HepG2 (cell line): Measurements from ENCODE around the gene NAA16. TPM values are rescaled to one million over a fixed set of nuclear protein-coding genes. Genes with fewer than 3 reads are reported as not detected.
A peak's percentile ranks its signal among the peaks of the same experiment; 100 is the strongest.

Experiments
- AFF4 ChIP-seq: sonication (generic); formaldehyde crosslinking; IDR thresholded peaks from 2 replicates; pipeline ENCODE4 v1.4.0; 2020; ENCODE audit warnings: missing genetic modification reagents
- BCL6 ChIP-seq: IDR thresholded peaks from 2 replicates; pipeline ENCODE4 v1.6.1; 2016; ENCODE audit warnings: missing genetic modification reagents, missing compliant biosample characterization
- FOXA3 ChIP-seq: IDR thresholded peaks from 2 replicates; pipeline ENCODE4 v1.6.1; 2016; ENCODE audit warnings: missing genetic modification reagents, missing compliant biosample characterization
- HDAC2 ChIP-seq: sonication (generic); formaldehyde crosslinking; IDR thresholded peaks from 2 replicates; pipeline ENCODE4 v1.4.0; 2020; ENCODE audit warnings: missing genetic modification reagents
- ISL2 ChIP-seq: sonication (generic); formaldehyde crosslinking; IDR thresholded peaks from 2 replicates; pipeline ENCODE4 v1.5.0; 2020; ENCODE audit warnings: missing genetic modification reagents
- NONO ChIP-seq, 2 experiments: fragments of 450-650 bp in 1 of 2; sonication (generic) in 1 of 2; formaldehyde crosslinking in 1 of 2; IDR thresholded peaks in 1 of 2; conservative IDR thresholded peaks in 1 of 2; 2 replicates each; pipeline versions ENCODE4 v1.6.1 to v1.8.0; 2017 to 2022; ENCODE audit warnings: mild to moderate bottlenecking in 1 of 2, missing genetic modification reagents in 1 of 2, moderate library complexity in 1 of 2
- REPIN1 ChIP-seq: sonication (generic); formaldehyde crosslinking; IDR thresholded peaks from 2 replicates; pipeline ENCODE4 v1.8.0; 2022; ENCODE audit warnings: missing genetic modification reagents, low read depth, mild to moderate bottlenecking, borderline replicate concordance
- SMAD1 ChIP-seq: sonication (generic); formaldehyde crosslinking; IDR thresholded peaks from 2 replicates; pipeline ENCODE4 v1.4.0; 2020; ENCODE audit warnings: missing genetic modification reagents, low read depth, mild to moderate bottlenecking, borderline replicate concordance
- SNAI1 ChIP-seq: sonication (generic); formaldehyde crosslinking; IDR thresholded peaks from 2 replicates; pipeline ENCODE4 v1.5.0; 2020; ENCODE audit warnings: mild to moderate bottlenecking, missing genetic modification reagents, borderline replicate concordance
- SOX6 ChIP-seq, 2 experiments: fragments of 450-650 bp in 1 of 2; sonication (generic) in 1 of 2; formaldehyde crosslinking in 1 of 2; IDR thresholded peaks; 2 replicates each; pipeline versions ENCODE4 v1.4.0 to v1.6.1; 2017 to 2020; ENCODE audit warnings: antibody characterized with exemption in 1 of 2, mild to moderate bottlenecking in 1 of 2, missing genetic modification reagents in 1 of 2
- THAP7 ChIP-seq: sonication (generic); formaldehyde crosslinking; IDR thresholded peaks from 2 replicates; pipeline ENCODE4 v1.8.1; 2023; ENCODE audit warnings: mild to moderate bottlenecking, missing genetic modification reagents
- ZBTB39 ChIP-seq: sonication (generic); formaldehyde crosslinking; IDR thresholded peaks from 2 replicates; pipeline ENCODE4 v1.5.0; 2020; ENCODE audit warnings: missing genetic modification reagents
- ZNF281 ChIP-seq: sonication (generic); formaldehyde crosslinking; IDR thresholded peaks from 2 replicates; pipeline ENCODE4 v1.4.0; 2020; ENCODE audit warnings: missing genetic modification reagents, borderline replicate concordance
- ZNF3 ChIP-seq: IDR thresholded peaks from 2 replicates; pipeline ENCODE4 v1.7.0; 2017; ENCODE audit warnings: inconsistent platforms
- ZNF33B ChIP-seq: sonication (generic); formaldehyde crosslinking; IDR thresholded peaks from 2 replicates; pipeline ENCODE4 v1.5.1; 2020; ENCODE audit warnings: mild to moderate bottlenecking, missing genetic modification reagents
- ZNF432 ChIP-seq: sonication (generic); formaldehyde crosslinking; IDR thresholded peaks from 2 replicates; pipeline ENCODE4 v1.5.0; 2020; ENCODE audit warnings: missing genetic modification reagents, mild to moderate bottlenecking, borderline replicate concordance
- ZNF564 ChIP-seq: sonication (generic); formaldehyde crosslinking; IDR thresholded peaks from 2 replicates; pipeline ENCODE4 v1.8.1; 2023; ENCODE audit warnings: mild to moderate bottlenecking, missing genetic modification reagents
- polyA plus RNA-seq, 8 experiments: library from polyadenylated mRNA; depleted of rRNA in 3 of 8; stranded (reverse) in 7 of 8; unstranded in 1 of 8; fragments of >200 nt; fragmentation: Illumina TruSeq in 4 of 8; extraction: Trizol in 4 of 8; gene quantifications; 2 replicates each; pipeline versions ENCODE4 v1.2.1 to v1.2.3, GENCODE V29; 2011 to 2016; ENCODE audit warnings: low read depth in 4 of 8, missing spikeins in 1 of 8, mixed read lengths in 1 of 8; ENCODE audit not compliant: insufficient read depth in 1 of 8
- total RNA-seq, 5 experiments: library from RNA; depleted of rRNA; stranded (reverse); fragments of >200 nt; fragmentation: Illumina TruSeq; extraction: Trizol; gene quantifications; 2 replicates each; pipeline ENCODE4 v1.2.3, GENCODE V29; 2016; ENCODE audit warnings: low read depth in 1 of 5
- TF ChIP-seq, protein P1 (sequence below): sonication (generic); formaldehyde crosslinking; IDR thresholded peaks from 2 replicates; pipeline ENCODE4 v1.4.0; 2020; ENCODE audit warnings: missing genetic modification reagents, mild to moderate bottlenecking, borderline replicate concordance

NAA16 gene
- total and polyA plus RNA-seq, 2 of the 13 experiments (the other 11 are each of a cell fraction or from before 2014, with no cell fraction given) = 9.2 to 15.1 TPM

GRCh38 chr13:41289463-41289881 is 21.6 kb upstream of the NAA16 start (continued):
- TF ChIP-seq ZBTB39 (CRISPR knock-in tag) (no peak), THAP7 (no peak), REPIN1 (CRISPR knock-in tag) (no peak), BCL6 (CRISPR knock-in tag) (peak; percentile 90), ZNF33B (CRISPR knock-in tag) (no peak), ZNF432 (CRISPR knock-in tag) (no peak), AFF4 (CRISPR knock-in tag) (no peak), FOXA3 (CRISPR knock-in tag) (peak; percentile 82), ZNF3 (CRISPR knock-in tag) (no peak), SMAD1 (no peak), NONO (IDR thresholded peaks at IDR 0.05) (no peak), NONO (CRISPR knock-in tag; conservative IDR thresholded peaks at IDR 0.05) (peak; percentile 54), ZNF281 (CRISPR knock-in tag) (peak; percentile 13; the same call in 1 of the 2 replicates), ISL2 (CRISPR knock-in tag) (peak; percentile 82), ZNF564 (CRISPR knock-in tag) (no peak), SOX6 (IDR thresholded peaks at IDR 0.05) (no peak), SOX6 (CRISPR knock-in tag; IDR thresholded peaks at IDR 0.05) (peak; percentile 85), HDAC2 (CRISPR knock-in tag) (peak; percentile 93), SNAI1 (CRISPR knock-in tag) (no peak)
- TF ChIP-seq, protein P1, sequence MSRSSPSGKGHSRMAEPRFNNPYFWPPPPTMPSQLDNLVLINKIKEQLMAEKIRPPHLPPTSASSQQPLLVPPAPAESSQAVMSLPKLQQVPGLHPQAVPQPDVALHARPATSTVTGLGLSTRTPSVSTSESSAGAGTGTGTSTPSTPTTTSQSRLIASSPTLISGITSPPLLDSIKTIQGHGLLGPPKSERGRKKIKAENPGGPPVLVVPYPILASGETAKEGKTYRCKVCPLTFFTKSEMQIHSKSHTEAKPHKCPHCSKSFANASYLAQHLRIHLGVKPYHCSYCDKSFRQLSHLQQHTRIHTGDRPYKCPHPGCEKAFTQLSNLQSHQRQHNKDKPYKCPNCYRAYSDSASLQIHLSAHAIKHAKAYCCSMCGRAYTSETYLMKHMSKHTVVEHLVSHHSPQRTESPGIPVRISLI (CRISPR knock-in tag) = peak; percentile 45; the same call in 1 of the 2 replicates
